CD8-positive, alpha-beta memory T cell (primary cell): ENCODE data around the gene TCAP. TPM values are rescaled to one million over a fixed set of nuclear protein-coding genes. Genes with fewer than 3 reads are reported as not detected.

Experiments used
- CTCF ChIA-PET: fragments of 350-600 bp; sonication (Branson Sonifier 250); formaldehyde crosslinking; loops from one replicate; lab custom pipeline; 2021; ENCODE audit warnings: antibody characterized with exemption; lab: Charles Lee
- POLR2A ChIA-PET: fragments of 350-600 bp; sonication (Branson Sonifier 250); formaldehyde crosslinking; loops from one replicate; lab custom pipeline; 2021; ENCODE audit warnings: antibody characterized with exemption; lab: Charles Lee
- DNase-seq, 5 donors: peaks; one replicate each; pipeline versions ENCODE4 v3.0.0 to v3.0.0-alpha.2; 2020 to 2022; ENCODE audit warnings: mixed read lengths in 1 of 5
- H3K27ac ChIP-seq: one replicate; pipeline ENCODE4 v1.7.0; 2013; ENCODE audit warnings: low read depth, mild to moderate bottlenecking, low read length, moderate library complexity
- H3K27me3 ChIP-seq: 2 replicates; pipeline ENCODE4 v1.7.0; 2013; ENCODE audit warnings: low read length, mild to moderate bottlenecking; ENCODE audit not compliant: insufficient read depth, poor library complexity, severe bottlenecking
- H3K36me3 ChIP-seq: 2 replicates; pipeline ENCODE4 v1.7.0; 2013; ENCODE audit warnings: mild to moderate bottlenecking, low read length, moderate library complexity; ENCODE audit not compliant: insufficient read depth
- H3K4me1 ChIP-seq: 2 replicates; pipeline ENCODE4 v1.7.0; 2013; ENCODE audit warnings: mild to moderate bottlenecking, low read length, moderate library complexity; ENCODE audit not compliant: insufficient read depth
- H3K4me3 ChIP-seq: 2 replicates; pipeline ENCODE4 v1.7.0; 2013; ENCODE audit warnings: mild to moderate bottlenecking, low read length
- H3K9me3 ChIP-seq: 2 replicates; pipeline ENCODE4 v1.7.0; 2013; ENCODE audit warnings: mild to moderate bottlenecking, low read length
- H3K27ac Mint-ChIP-seq, 8 donors: one replicate each; pipeline ENCODE4 v1.8.0; 2020 to 2021; ENCODE audit warnings: mixed read lengths in 8 of 8, mild to moderate bottlenecking in 6 of 8, inconsistent platforms in 3 of 8, moderate library complexity in 3 of 8
- H3K27me3 Mint-ChIP-seq, 2 donors: one replicate each; pipeline ENCODE4 v1.8.0; 2020 to 2021; ENCODE audit warnings: mixed read lengths in 2 of 2, mild to moderate bottlenecking in 1 of 2, moderate library complexity in 1 of 2
- H3K36me3 Mint-ChIP-seq, 3 donors: one replicate each; pipeline ENCODE4 v1.8.0; 2020 to 2021; ENCODE audit warnings: mixed read lengths in 3 of 3, inconsistent platforms in 1 of 3, mild to moderate bottlenecking in 1 of 3
- H3K4me1 Mint-ChIP-seq, 3 donors: one replicate each; pipeline ENCODE4 v1.8.0; 2020 to 2021; ENCODE audit warnings: mixed read lengths in 3 of 3, inconsistent platforms in 1 of 3, mild to moderate bottlenecking in 1 of 3
- H3K4me3 Mint-ChIP-seq, 7 donors: one replicate each; pipeline ENCODE4 v1.8.0; 2020 to 2021; ENCODE audit warnings: mixed read lengths in 7 of 7, mild to moderate bottlenecking in 6 of 7, moderate library complexity in 4 of 7, inconsistent platforms in 2 of 7
- H3K9me3 Mint-ChIP-seq, 5 donors: one replicate each; pipeline ENCODE4 v1.8.0; 2020 to 2022; ENCODE audit warnings: mixed read lengths in 5 of 5, mild to moderate bottlenecking in 3 of 5, moderate library complexity in 2 of 5, inconsistent platforms in 1 of 5
- polyA plus RNA-seq: library from polyadenylated mRNA; unstranded; fragments of 300-500 nt; fragmentation: Illumina TruSeq; gene quantifications from one replicate; pipeline ENCODE4 v1.2.3, GENCODE V29; 2021
- total RNA-seq, 2 experiments: library from RNA; stranded (reverse); gene quantifications; one replicate each; pipeline ENCODE4 v1.2.3, GENCODE V29; 2021

Gene TCAP
- total and polyA plus RNA-seq, 3 experiments from 2014 or later = 0.97 to 1.6 TPM; not detected in 1

- Histone ChIP-seq H3K36me3 (no peaks in the 10 kb centered on the region), H3K27ac (no peak within 1 kb of the TSS), H3K9me3 (no peaks in the 10 kb centered on the region), H3K4me3 (no peak within 1 kb of the TSS), H3K27me3 (peaks cover 23% of the 10 kb centered on the region), H3K4me1 (peaks cover 27% of the 10 kb centered on the region)
- H3K4me1 Mint-ChIP-seq = peaks cover 13 to 34% (median 20%) of the 10 kb centered on the region in 3 donors
- ChIA-PET CTCF (interaction anchor here (1.0 to 11.4 kb wide), 3 partner anchors 7 to 27 kb away, joined by 3 to 161 read pairs (median 54); partner anchors contain the start of gene STARD3), POLR2A (interaction anchor here (0.5 kb wide), 1 partner anchor 426 kb away, joined by 3 read pairs; the partner anchor contains the start of gene RPL19)
- H3K9me3 Mint-ChIP-seq = no peaks in the 10 kb centered on the region
- H3K36me3 Mint-ChIP-seq = no peaks in the 10 kb centered on the region
- peaks cover 24 to 37% of the 10 kb centered on the region in 2 donors for H3K27me3 Mint-ChIP-seq
- no peak for DNase-seq
- peak within 1 kb of the TSS in 6 of 7 donors; percentile 1 to 66 (median 42) for H3K4me3 Mint-ChIP-seq
- H3K27ac Mint-ChIP-seq = peak within 1 kb of the TSS in 1 of 8 donors; percentile 86
These were observed 38.7 kb upstream of the TCAP start, which contains the start of gene PPP1R1B for GRCh38 chr17:39626171-39627046. PPP1R1B (plus strand) TSS chr17:39626952; CDS start chr17:39627393, 441 bp downstream.

- peaks cover 24 to 44% of the 10 kb centered on the region in 2 donors for H3K27me3 Mint-ChIP-seq
- H3K36me3 ChIP-seq = no peaks in the 10 kb centered on the region
- H3K4me3 Mint-ChIP-seq = peak overlapping the region in 4 of 7 donors; percentile 41 to 66 (median 48)
- peaks cover 9 to 29% (median 15%) of the 10 kb centered on the region in 3 donors for H3K4me1 Mint-ChIP-seq
- H3K4me1 ChIP-seq = peaks cover 23% of the 10 kb centered on the region
- no peak overlapping the region for H3K27ac ChIP-seq
- no peaks in the 10 kb centered on the region for H3K36me3 Mint-ChIP-seq
- ChIA-PET POLR2A (no interaction called here), CTCF (interaction anchor here (1.2 to 11.4 kb wide), 3 partner anchors 6 to 179 kb away, joined by 3 to 161 read pairs (median 4); partner anchors contain the start of gene STARD3)
- no peak for DNase-seq
- no peak overlapping the region for H3K27ac Mint-ChIP-seq
- no peaks in the 10 kb centered on the region for H3K9me3 Mint-ChIP-seq
- H3K4me3 ChIP-seq = no peak overlapping the region
- no peaks in the 10 kb centered on the region for H3K9me3 ChIP-seq
- H3K27me3 ChIP-seq = peaks cover 23% of the 10 kb centered on the region
These were observed 38.0 kb upstream of the TCAP start for GRCh38 chr17:39627047-39627711.

GRCh38 chr17:39627712-39628516, 37.2 kb upstream of the TCAP start:
- Histone ChIP-seq H3K27me3 (peaks cover 23% of the 10 kb centered on the region), H3K4me3 (no peak overlapping the region), H3K36me3 (no peaks in the 10 kb centered on the region), H3K27ac (no peak overlapping the region), H3K4me1 (peaks cover 17% of the 10 kb centered on the region), H3K9me3 (no peaks in the 10 kb centered on the region)
- POLR2A ChIA-PET = no interaction called here
- peaks cover 6 to 22% (median 9%) of the 10 kb centered on the region in 3 donors for H3K4me1 Mint-ChIP-seq
- CTCF ChIA-PET = interaction anchor here (1.1 to 11.4 kb wide), 4 partner anchors 6 to 178 kb away, joined by 3 to 161 read pairs (median 4); partner anchors contain the start of gene STARD3
- H3K4me3 Mint-ChIP-seq = peak overlapping the region in 1 of 7 donors; percentile 54
- no peak overlapping the region for H3K27ac Mint-ChIP-seq
- no peaks in the 10 kb centered on the region for H3K9me3 Mint-ChIP-seq
- DNase-seq = no peak
- H3K27me3 Mint-ChIP-seq = peaks cover 24 to 46% of the 10 kb centered on the region in 2 donors
- H3K36me3 Mint-ChIP-seq = no peaks in the 10 kb centered on the region

- H3K27me3 ChIP-seq = peaks cover 23% of the 10 kb centered on the region
- peaks cover 24 to 49% of the 10 kb centered on the region in 2 donors for H3K27me3 Mint-ChIP-seq
- POLR2A ChIA-PET = no interaction called here
These were observed 36.3 kb upstream of the TCAP start for GRCh38 chr17:39628655-39629493.

GRCh38 chr17:39629494-39629880, 35.7 kb upstream of the TCAP start:
- no peak overlapping the region for H3K4me3 Mint-ChIP-seq
- H3K4me1 ChIP-seq = peaks cover 9% of the 10 kb centered on the region
- H3K9me3 Mint-ChIP-seq = no peaks in the 10 kb centered on the region
- H3K27ac Mint-ChIP-seq = no peak overlapping the region
- peaks cover 3 to 15% (median 8%) of the 10 kb centered on the region in 3 donors for H3K4me1 Mint-ChIP-seq
- POLR2A ChIA-PET = no interaction called here
- H3K4me3 ChIP-seq = no peak overlapping the region
- H3K27me3 ChIP-seq = peaks cover 23% of the 10 kb centered on the region
- H3K36me3 ChIP-seq = no peaks in the 10 kb centered on the region
- H3K9me3 ChIP-seq = no peaks in the 10 kb centered on the region
- no peaks in the 10 kb centered on the region for H3K36me3 Mint-ChIP-seq
- H3K27ac ChIP-seq = no peak overlapping the region
- CTCF ChIA-PET = interaction anchor here (1.4 to 10.7 kb wide), 2 partner anchors 7 to 351 kb away, joined by 3 to 161 read pairs; partner anchors contain the start of genes PPP1R1B and PSMD3
- no peak for DNase-seq
- peaks cover 24 to 49% of the 10 kb centered on the region in 2 donors for H3K27me3 Mint-ChIP-seq

More at GRCh38 chr17:39628655-39629493, 36.3 kb upstream of the TCAP start:
- Histone ChIP-seq H3K27ac (no peak overlapping the region), H3K9me3 (no peaks in the 10 kb centered on the region), H3K4me1 (peaks cover 9% of the 10 kb centered on the region), H3K4me3 (no peak overlapping the region), H3K36me3 (no peaks in the 10 kb centered on the region)
- H3K4me1 Mint-ChIP-seq = peaks cover 0 to 12% (median 4%) of the 10 kb centered on the region in 3 donors
- H3K36me3 Mint-ChIP-seq = no peaks in the 10 kb centered on the region
- no peaks in the 10 kb centered on the region for H3K9me3 Mint-ChIP-seq
- CTCF ChIA-PET = interaction anchor here (1.1 to 10.7 kb wide), 5 partner anchors 7 to 352 kb away, joined by 3 to 161 read pairs (median 3); partner anchors contain the start of genes PPP1R1B and PSMD3
- no peak overlapping the region for H3K27ac Mint-ChIP-seq
- no peak for DNase-seq
- H3K4me3 Mint-ChIP-seq = no peak overlapping the region

GRCh38 chr17:39629898-39630297, 35.3 kb upstream of the TCAP start:
- H3K9me3 ChIP-seq = no peaks in the 10 kb centered on the region

More at GRCh38 chr17:39629898-39630297, 35.3 kb upstream of the TCAP start:
- DNase-seq = no peak
- ChIA-PET POLR2A (no interaction called here), CTCF (interaction anchor here (1.4 to 10.7 kb wide), 3 partner anchors 8 to 351 kb away, joined by 3 to 161 read pairs (median 3); partner anchors contain the start of genes PPP1R1B and PSMD3)
- Mint-ChIP-seq H3K36me3 (no peaks in the 10 kb centered on the region), H3K4me3 (no peak overlapping the region), H3K4me1 (peaks cover 5 to 16% (median 9%) of the 10 kb centered on the region in 3 donors), H3K27ac (no peak overlapping the region), H3K9me3 (no peaks in the 10 kb centered on the region), H3K27me3 (peaks cover 24 to 49% of the 10 kb centered on the region in 2 donors)
- Histone ChIP-seq H3K4me3 (no peak overlapping the region), H3K36me3 (no peaks in the 10 kb centered on the region), H3K4me1 (peaks cover 9% of the 10 kb centered on the region), H3K27ac (no peak overlapping the region), H3K27me3 (peaks cover 23% of the 10 kb centered on the region)
